GM23338 (cell line): ENCODE data around the gene BTG3.

Source experiments
- CREB1 ChIP-seq: fragments of 250-450 bp; sonication (Bioruptor Pico); IDR thresholded peaks from 2 replicates; pipeline ENCODE4 v1.5.0; 2020; ENCODE audit warnings: low read depth, mild to moderate bottlenecking, moderate library complexity
- ETS1 ChIP-seq: IDR thresholded peaks from 2 replicates; pipeline ENCODE4 v1.6.1; 2016; ENCODE audit warnings: antibody characterized with exemption
- EZH2 ChIP-seq: fragments of 200-600 bp; sonication (generic); IDR thresholded peaks from one replicate; pipeline ENCODE4 v1.8.0; 2017; ENCODE audit warnings: antibody characterized with exemption, mild to moderate bottlenecking, low read depth; ENCODE audit not compliant: unreplicated experiment
- EZH2phosphoT487 ChIP-seq: fragments of 200-600 bp; sonication (generic); IDR thresholded peaks from one replicate; pipeline ENCODE4 v1.8.1; 2018; ENCODE audit warnings: antibody characterized with exemption; ENCODE audit not compliant: unreplicated experiment
- JUNB ChIP-seq: IDR thresholded peaks from one replicate; pipeline ENCODE4 v1.6.1; 2016; ENCODE audit warnings: antibody characterized with exemption; ENCODE audit not compliant: unreplicated experiment
- NANOG ChIP-seq: IDR thresholded peaks from 2 replicates; pipeline ENCODE4 v1.6.1; 2016; ENCODE audit warnings: antibody characterized with exemption, borderline replicate concordance
- POLR2AphosphoS5 ChIP-seq: IDR thresholded peaks from 2 replicates; pipeline ENCODE4 v1.6.1; 2016; ENCODE audit warnings: antibody characterized with exemption, low read depth
- REST ChIP-seq: IDR thresholded peaks from one replicate; pipeline ENCODE4 v1.6.1; 2018; ENCODE audit warnings: antibody characterized with exemption; ENCODE audit not compliant: unreplicated experiment
- STAT1 ChIP-seq: IDR thresholded peaks from one replicate; pipeline ENCODE4 v1.6.1; 2016; ENCODE audit warnings: antibody characterized with exemption; ENCODE audit not compliant: unreplicated experiment
- ZNF331 ChIP-seq: fragments of 250-450 bp; sonication (Bioruptor Pico); IDR thresholded peaks from 2 replicates; pipeline ENCODE4 v1.5.0; 2020; ENCODE audit warnings: low read depth, mild to moderate bottlenecking, moderate library complexity
- TF ChIP-seq, protein P1 (sequence below), 2 experiments: fragments of 200-600 bp in 1 of 2; sonication (generic) in 1 of 2; conservative IDR thresholded peaks; 2 replicates each; pipeline versions ENCODE4 v1.5.1 to v1.6.1; 2016 to 2017; ENCODE audit warnings: antibody characterized with exemption in 2 of 2, low read depth in 2 of 2, mild to moderate bottlenecking in 2 of 2, moderate library complexity in 1 of 2

- TF ChIP-seq, protein P1, sequence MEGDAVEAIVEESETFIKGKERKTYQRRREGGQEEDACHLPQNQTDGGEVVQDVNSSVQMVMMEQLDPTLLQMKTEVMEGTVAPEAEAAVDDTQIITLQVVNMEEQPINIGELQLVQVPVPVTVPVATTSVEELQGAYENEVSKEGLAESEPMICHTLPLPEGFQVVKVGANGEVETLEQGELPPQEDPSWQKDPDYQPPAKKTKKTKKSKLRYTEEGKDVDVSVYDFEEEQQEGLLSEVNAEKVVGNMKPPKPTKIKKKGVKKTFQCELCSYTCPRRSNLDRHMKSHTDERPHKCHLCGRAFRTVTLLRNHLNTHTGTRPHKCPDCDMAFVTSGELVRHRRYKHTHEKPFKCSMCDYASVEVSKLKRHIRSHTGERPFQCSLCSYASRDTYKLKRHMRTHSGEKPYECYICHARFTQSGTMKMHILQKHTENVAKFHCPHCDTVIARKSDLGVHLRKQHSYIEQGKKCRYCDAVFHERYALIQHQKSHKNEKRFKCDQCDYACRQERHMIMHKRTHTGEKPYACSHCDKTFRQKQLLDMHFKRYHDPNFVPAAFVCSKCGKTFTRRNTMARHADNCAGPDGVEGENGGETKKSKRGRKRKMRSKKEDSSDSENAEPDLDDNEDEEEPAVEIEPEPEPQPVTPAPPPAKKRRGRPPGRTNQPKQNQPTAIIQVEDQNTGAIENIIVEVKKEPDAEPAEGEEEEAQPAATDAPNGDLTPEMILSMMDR (conservative IDR thresholded peaks at IDR 0.05; ENCODE audit: low read depth in 2 of 2), result no peak
- TF ChIP-seq POLR2AphosphoS5 (no peak), REST (no peak), EZH2 (no peak), ZNF331 (CRISPR knock-in tag) (no peak), EZH2phosphoT487 (no peak), STAT1 (no peak), JUNB (no peak), CREB1 (CRISPR knock-in tag) (no peak), NANOG (no peak), ETS1 (no peak)
Measured at GRCh38 chr21:17660452-17660851, 47.8 kb upstream of the BTG3 start.
